GM18526 (cell line): ENCODE measurements around the gene PHTF2.

ENCODE experiments used
- POLR2A ChIP-seq: IDR thresholded peaks from 3 replicates; pipeline ENCODE4 v1.6.1; 2011; ENCODE audit not compliant: insufficient read length; ENCODE audit errors: extremely low read depth

Gene PHTF2

GRCh38 chr7:77837966-77838365 lies 39.4 kb downstream of the PHTF2 start:
- TF ChIP-seq POLR2A: no peak

GRCh38 chr7:77838929-77839491 lies 40.4 kb downstream of the PHTF2 start:
- TF ChIP-seq POLR2A: no peak

- no peak for TF ChIP-seq POLR2A
These were observed 41.3 kb downstream of the PHTF2 start for GRCh38 chr7:77839919-77840318.

GRCh38 chr7:77843194-77843593 lies 44.6 kb downstream of the PHTF2 start:
- no peak for TF ChIP-seq POLR2A

- no peak for TF ChIP-seq POLR2A
These were observed 47.9 kb downstream of the PHTF2 start for GRCh38 chr7:77846317-77847092.

GRCh38 chr7:77855371-77856083 lies 57.0 kb downstream of the PHTF2 start:
- no peak for TF ChIP-seq POLR2A

- TF ChIP-seq POLR2A: no peak
These were observed 59.7 kb downstream of the PHTF2 start for GRCh38 chr7:77858278-77858677.

- TF ChIP-seq POLR2A: no peak
These were observed 60.8 kb downstream of the PHTF2 start for GRCh38 chr7:77859343-77859742.

GRCh38 chr7:77862691-77863090 lies 64.1 kb downstream of the PHTF2 start:
- TF ChIP-seq POLR2A: no peak

GRCh38 chr7:77863860-77864259 lies 65.3 kb downstream of the PHTF2 start:
- TF ChIP-seq POLR2A: no peak

- no peak for TF ChIP-seq POLR2A
These were observed 67.8 kb downstream of the PHTF2 start for GRCh38 chr7:77866370-77866769.

GRCh38 chr7:77866786-77867536 lies 68.4 kb downstream of the PHTF2 start:
- no peak for TF ChIP-seq POLR2A

GRCh38 chr7:77867537-77867865 lies 68.9 kb downstream of the PHTF2 start:
- no peak for TF ChIP-seq POLR2A

GRCh38 chr7:77877791-77878190 lies 79.2 kb downstream of the PHTF2 start:
- no peak for TF ChIP-seq POLR2A

GRCh38 chr7:77878500-77878899 lies 79.9 kb downstream of the PHTF2 start:
- TF ChIP-seq POLR2A: no peak

GRCh38 chr7:77879272-77879671 lies 80.7 kb downstream of the PHTF2 start:
- TF ChIP-seq POLR2A: no peak
